IPS-18a (cell line): ENCODE measurements around the gene CD93.

ENCODE experiments used
- H3K27ac ChIP-seq: one replicate; pipeline ENCODE4 v1.5.1; 2013; ENCODE audit warnings: low read length
- H3K27me3 ChIP-seq: one replicate; pipeline ENCODE4 v1.6.1; 2013; ENCODE audit warnings: mild to moderate bottlenecking, low read length; ENCODE audit not compliant: control insufficient read depth, insufficient read depth
- H3K36me3 ChIP-seq: one replicate; pipeline ENCODE4 v1.6.1; 2013; ENCODE audit warnings: low read depth, low read length; ENCODE audit not compliant: control insufficient read depth
- H3K4me1 ChIP-seq: one replicate; pipeline ENCODE4 v1.6.1; 2013; ENCODE audit warnings: low read depth, low read length; ENCODE audit not compliant: control insufficient read depth
- H3K4me3 ChIP-seq: one replicate; pipeline ENCODE4 v1.5.1; 2013; ENCODE audit warnings: low read length
- H3K9ac ChIP-seq: one replicate; pipeline ENCODE4 v1.6.1; 2013; ENCODE audit warnings: mild to moderate bottlenecking, low read length, moderate library complexity
- H3K9me3 ChIP-seq: one replicate; pipeline ENCODE4 v1.6.1; 2013; ENCODE audit warnings: low read depth, low read length; ENCODE audit not compliant: control insufficient read depth

The CD93 gene

GRCh38 chr20:23118766-23119165 is 32.6 kb upstream of the CD93 start:
- no peaks in the 10 kb centered on the region for H3K27me3 ChIP-seq
- H3K4me1 ChIP-seq = no peaks in the 10 kb centered on the region
- no peak overlapping the region for H3K27ac ChIP-seq
- no peaks in the 10 kb centered on the region for H3K36me3 ChIP-seq
- no peak overlapping the region for H3K4me3 ChIP-seq
- H3K9me3 ChIP-seq = no peaks in the 10 kb centered on the region
- no peak overlapping the region for H3K9ac ChIP-seq

- Histone ChIP-seq H3K27ac (no peak overlapping the region), H3K4me1 (no peaks in the 10 kb centered on the region), H3K27me3 (no peaks in the 10 kb centered on the region), H3K36me3 (no peaks in the 10 kb centered on the region), H3K4me3 (no peak overlapping the region), H3K9ac (no peak overlapping the region), H3K9me3 (no peaks in the 10 kb centered on the region)
These were observed 32.0 kb upstream of the CD93 start for GRCh38 chr20:23118144-23118543.

- Histone ChIP-seq H3K27ac (no peak overlapping the region), H3K9me3 (no peaks in the 10 kb centered on the region), H3K4me1 (no peaks in the 10 kb centered on the region), H3K4me3 (no peak overlapping the region), H3K36me3 (no peaks in the 10 kb centered on the region), H3K9ac (no peak overlapping the region), H3K27me3 (no peaks in the 10 kb centered on the region)
These were observed 31.6 kb upstream of the CD93 start for GRCh38 chr20:23117738-23118137.

GRCh38 chr20:23116311-23117089 is 30.4 kb upstream of the CD93 start:
- no peaks in the 10 kb centered on the region for H3K27me3 ChIP-seq
- H3K9ac ChIP-seq = no peak overlapping the region
- H3K27ac ChIP-seq = no peak overlapping the region
- no peaks in the 10 kb centered on the region for H3K9me3 ChIP-seq
- H3K36me3 ChIP-seq = no peaks in the 10 kb centered on the region
- H3K4me3 ChIP-seq = no peak overlapping the region
- no peaks in the 10 kb centered on the region for H3K4me1 ChIP-seq

GRCh38 chr20:23115822-23116221 is 29.7 kb upstream of the CD93 start:
- no peaks in the 10 kb centered on the region for H3K27me3 ChIP-seq
- no peaks in the 10 kb centered on the region for H3K9me3 ChIP-seq
- H3K4me3 ChIP-seq = no peak overlapping the region
- H3K4me1 ChIP-seq = no peaks in the 10 kb centered on the region
- H3K9ac ChIP-seq = no peak overlapping the region
- H3K36me3 ChIP-seq = no peaks in the 10 kb centered on the region
- H3K27ac ChIP-seq = no peak overlapping the region

- Histone ChIP-seq H3K27me3 (no peaks in the 10 kb centered on the region), H3K36me3 (no peaks in the 10 kb centered on the region), H3K9me3 (no peaks in the 10 kb centered on the region), H3K9ac (no peak overlapping the region), H3K4me3 (no peak overlapping the region), H3K4me1 (no peaks in the 10 kb centered on the region), H3K27ac (no peak overlapping the region)
These were observed 28.4 kb upstream of the CD93 start for GRCh38 chr20:23114448-23115082.

GRCh38 chr20:23114018-23114417 is 27.9 kb upstream of the CD93 start:
- Histone ChIP-seq H3K9ac (no peak overlapping the region), H3K36me3 (no peaks in the 10 kb centered on the region), H3K9me3 (no peaks in the 10 kb centered on the region), H3K27me3 (no peaks in the 10 kb centered on the region), H3K4me3 (no peak overlapping the region), H3K4me1 (no peaks in the 10 kb centered on the region), H3K27ac (no peak overlapping the region)

- H3K9ac ChIP-seq = no peak overlapping the region
- no peaks in the 10 kb centered on the region for H3K27me3 ChIP-seq
- H3K27ac ChIP-seq = no peak overlapping the region
- no peaks in the 10 kb centered on the region for H3K36me3 ChIP-seq
- H3K4me3 ChIP-seq = no peak overlapping the region
- no peaks in the 10 kb centered on the region for H3K4me1 ChIP-seq
- no peaks in the 10 kb centered on the region for H3K9me3 ChIP-seq
These were observed 26.5 kb upstream of the CD93 start for GRCh38 chr20:23112595-23112994.

GRCh38 chr20:23111944-23112342 is 25.8 kb upstream of the CD93 start:
- Histone ChIP-seq H3K4me3 (no peak overlapping the region), H3K9me3 (no peaks in the 10 kb centered on the region), H3K4me1 (no peaks in the 10 kb centered on the region), H3K9ac (no peak overlapping the region), H3K27ac (no peak overlapping the region), H3K27me3 (no peaks in the 10 kb centered on the region), H3K36me3 (no peaks in the 10 kb centered on the region)

GRCh38 chr20:23111307-23111943 is 25.3 kb upstream of the CD93 start:
- no peaks in the 10 kb centered on the region for H3K9me3 ChIP-seq
- no peaks in the 10 kb centered on the region for H3K27me3 ChIP-seq
- H3K27ac ChIP-seq = no peak overlapping the region
- no peak overlapping the region for H3K9ac ChIP-seq
- H3K36me3 ChIP-seq = no peaks in the 10 kb centered on the region
- H3K4me3 ChIP-seq = no peak overlapping the region
- H3K4me1 ChIP-seq = no peaks in the 10 kb centered on the region

GRCh38 chr20:23108871-23109270 is 22.7 kb upstream of the CD93 start:
- Histone ChIP-seq H3K27ac (no peak overlapping the region), H3K9me3 (no peaks in the 10 kb centered on the region), H3K27me3 (no peaks in the 10 kb centered on the region), H3K9ac (no peak overlapping the region), H3K4me1 (no peaks in the 10 kb centered on the region), H3K36me3 (no peaks in the 10 kb centered on the region), H3K4me3 (no peak overlapping the region)
